Measurements from ENCODE around the gene GNB1. TPM values are rescaled to one million over a fixed set of nuclear protein-coding genes. Genes with fewer than 3 reads are reported as not detected.

The GNB1 gene
- total and polyA plus RNA-seq, 10 of the 15 experiments (the other 5 are each of a cell fraction or from before 2014, with no cell fraction given), result 23.0 to 392 (median 93.9) TPM

DNA sequence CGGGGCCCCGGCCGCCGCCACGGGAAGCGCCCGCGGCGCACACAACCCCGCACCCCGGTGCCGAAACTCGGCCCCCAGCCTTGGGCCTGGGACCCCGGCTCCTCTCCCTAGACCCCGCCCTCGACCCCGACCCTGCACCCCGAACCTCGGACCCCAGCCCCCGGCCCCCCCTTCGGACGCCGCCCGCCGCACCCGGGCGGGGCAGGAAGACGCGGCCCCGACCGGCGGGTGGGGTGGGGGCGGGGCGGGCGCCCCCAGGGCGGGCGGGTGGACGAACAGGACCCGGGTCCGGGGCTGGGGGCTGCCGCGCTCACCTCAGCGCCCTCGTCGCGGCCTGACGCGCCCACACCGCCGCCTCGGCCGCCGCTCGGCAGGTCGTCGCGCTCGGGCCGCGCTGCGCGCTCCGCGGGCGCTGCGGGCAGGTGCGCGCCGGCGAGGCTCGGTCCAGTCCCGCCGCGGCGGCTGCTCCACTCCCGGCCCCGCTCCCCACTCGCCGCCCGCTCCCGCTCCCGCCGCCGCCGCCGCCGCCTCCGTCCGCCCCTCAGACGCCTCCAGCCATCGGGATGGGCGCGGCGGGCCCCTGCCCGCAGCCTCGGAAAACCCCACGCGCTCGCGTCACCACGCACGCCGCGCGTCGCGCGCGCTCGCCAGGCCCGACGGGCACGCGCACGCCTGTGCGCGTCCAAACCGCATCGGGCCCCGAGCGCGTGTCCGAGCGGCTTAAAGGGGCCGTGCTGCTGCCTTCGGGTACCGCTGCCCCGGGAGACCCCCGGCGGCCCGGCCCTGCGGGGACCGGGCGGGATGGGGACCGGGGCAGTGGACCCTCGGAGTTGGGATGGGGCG is at the start of gene GNB1 (continued):
- 0 out of 2 replicates have a peak, but pooled peaks have one; percentile 44 for TF ChIP-seq STAT1 (conservative IDR thresholded peaks at IDR 0.05)
- 0 out of 4 replicates have a peak, but pooled peaks of 1 of the 2 experiments have one; percentile 12 for TF ChIP-seq EP300 (IDR thresholded peaks at IDR 0.05; ENCODE audit: borderline replicate concordance in 1 of 2, control insufficient read depth in 1 of 2, low read depth in 2 of 2, low read length in 2 of 2)
- no peak for TF ChIP-seq MYC (IDR thresholded peaks at IDR 0.05; ENCODE audit: insufficient read depth, insufficient read length, insufficient replicate concordance, low read length, severe bottlenecking)
- no peak for TF ChIP-seq KAT2A (conservative IDR thresholded peaks at IDR 0.05; ENCODE audit: control insufficient read depth, low read depth, low read length)
- no peak for TF ChIP-seq SMAD5 (IDR thresholded peaks at IDR 0.05; ENCODE audit: low read depth)
- TF ChIP-seq HDAC6 (IDR thresholded peaks at IDR 0.05; ENCODE audit: unreplicated experiment), result no peak
- TF ChIP-seq, protein P1, sequence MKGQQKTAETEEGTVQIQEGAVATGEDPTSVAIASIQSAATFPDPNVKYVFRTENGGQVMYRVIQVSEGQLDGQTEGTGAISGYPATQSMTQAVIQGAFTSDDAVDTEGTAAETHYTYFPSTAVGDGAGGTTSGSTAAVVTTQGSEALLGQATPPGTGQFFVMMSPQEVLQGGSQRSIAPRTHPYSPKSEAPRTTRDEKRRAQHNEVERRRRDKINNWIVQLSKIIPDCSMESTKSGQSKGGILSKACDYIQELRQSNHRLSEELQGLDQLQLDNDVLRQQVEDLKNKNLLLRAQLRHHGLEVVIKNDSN (IDR thresholded peaks at IDR 0.05; ENCODE audit: borderline replicate concordance, extremely low read length, insufficient read depth, low read depth, low read length), result no peak
- peak; percentile 81 for TF ChIP-seq RUNX3 (IDR thresholded peaks at IDR 0.05; ENCODE audit: low read length)
- no peak for TF ChIP-seq EZH2 (IDR thresholded peaks at IDR 0.05; ENCODE audit: borderline replicate concordance, control insufficient read depth, low read depth, low read length)
- TF ChIP-seq RCOR1 (conservative IDR thresholded peaks at IDR 0.05; ENCODE audit: low read depth, low read length), result no peak
- no peak for TF ChIP-seq FOS (IDR thresholded peaks at IDR 0.05; ENCODE audit: borderline replicate concordance, extremely low read depth, insufficient read length)
- no peak for TF ChIP-seq HDAC2 (IDR thresholded peaks at IDR 0.05)
- TF ChIP-seq SREBF2 (IDR thresholded peaks at IDR 0.05; ENCODE audit: low read length), result no peak
- TF ChIP-seq, protein P2, sequence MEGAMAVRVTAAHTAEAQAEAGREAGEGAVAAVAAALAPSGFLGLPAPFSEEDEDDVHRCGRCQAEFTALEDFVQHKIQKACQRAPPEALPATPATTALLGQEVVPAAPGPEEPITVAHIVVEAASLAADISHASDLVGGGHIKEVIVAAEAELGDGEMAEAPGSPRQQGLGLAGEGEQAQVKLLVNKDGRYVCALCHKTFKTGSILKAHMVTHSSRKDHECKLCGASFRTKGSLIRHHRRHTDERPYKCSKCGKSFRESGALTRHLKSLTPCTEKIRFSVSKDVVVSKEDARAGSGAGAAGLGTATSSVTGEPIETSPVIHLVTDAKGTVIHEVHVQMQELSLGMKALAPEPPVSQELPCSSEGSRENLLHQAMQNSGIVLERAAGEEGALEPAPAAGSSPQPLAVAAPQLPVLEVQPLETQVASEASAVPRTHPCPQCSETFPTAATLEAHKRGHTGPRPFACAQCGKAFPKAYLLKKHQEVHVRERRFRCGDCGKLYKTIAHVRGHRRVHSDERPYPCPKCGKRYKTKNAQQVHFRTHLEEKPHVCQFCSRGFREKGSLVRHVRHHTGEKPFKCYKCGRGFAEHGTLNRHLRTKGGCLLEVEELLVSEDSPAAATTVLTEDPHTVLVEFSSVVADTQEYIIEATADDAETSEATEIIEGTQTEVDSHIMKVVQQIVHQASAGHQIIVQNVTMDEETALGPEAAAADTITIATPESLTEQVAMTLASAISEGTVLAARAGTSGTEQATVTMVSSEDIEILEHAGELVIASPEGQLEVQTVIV (IDR thresholded peaks at IDR 0.05; ENCODE audit: borderline replicate concordance, partially characterized antibody), result no peak
- TF ChIP-seq, protein P3, sequence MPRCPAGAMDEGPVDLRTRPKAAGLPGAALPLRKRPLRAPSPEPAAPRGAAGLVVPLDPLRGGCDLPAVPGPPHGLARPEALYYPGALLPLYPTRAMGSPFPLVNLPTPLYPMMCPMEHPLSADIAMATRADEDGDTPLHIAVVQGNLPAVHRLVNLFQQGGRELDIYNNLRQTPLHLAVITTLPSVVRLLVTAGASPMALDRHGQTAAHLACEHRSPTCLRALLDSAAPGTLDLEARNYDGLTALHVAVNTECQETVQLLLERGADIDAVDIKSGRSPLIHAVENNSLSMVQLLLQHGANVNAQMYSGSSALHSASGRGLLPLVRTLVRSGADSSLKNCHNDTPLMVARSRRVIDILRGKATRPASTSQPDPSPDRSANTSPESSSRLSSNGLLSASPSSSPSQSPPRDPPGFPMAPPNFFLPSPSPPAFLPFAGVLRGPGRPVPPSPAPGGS (IDR thresholded peaks at IDR 0.05; ENCODE audit: borderline replicate concordance, insufficient read depth, low read depth, low read length, poor library complexity, severe bottlenecking), result no peak
- TF ChIP-seq NR2C2 (IDR thresholded peaks at IDR 0.05; ENCODE audit: borderline replicate concordance, control insufficient read depth, insufficient read length, low read depth), result no peak
- TF ChIP-seq ZNF217 (IDR thresholded peaks at IDR 0.05), result 0 out of 2 replicates have a peak, but pooled peaks have one; percentile 34
- TF ChIP-seq FOXK2 (IDR thresholded peaks at IDR 0.05), result no peak
- peak; percentile 58 for TF ChIP-seq GATAD2B (conservative IDR thresholded peaks at IDR 0.05; ENCODE audit: low read depth)
- TF ChIP-seq POU2F2 (IDR thresholded peaks at IDR 0.05; ENCODE audit: borderline replicate concordance, low read depth, low read length), result no peak
- TF ChIP-seq NRF1 (conservative IDR thresholded peaks at IDR 0.05; ENCODE audit: low read depth, low read length), result peak; percentile 30; the same call in 1 of the 2 replicates
- no peak; the same call in 1 of the 2 replicates for TF ChIP-seq TCF12 (IDR thresholded peaks at IDR 0.05; ENCODE audit: low read depth, low read length)
- TF ChIP-seq CREM (IDR thresholded peaks at IDR 0.05; ENCODE audit: low read depth), result peak; percentile 86; the same call in 1 of the 2 replicates
- no peak for TF ChIP-seq JUNB (IDR thresholded peaks at IDR 0.05)

Measured in GM12878 (cell line).